ENCODE results near the gene CIAO1.

Gene CIAO1

GRCh38 chr2:96318723-96319122, 52.7 kb downstream of the CIAO1 start:
- DNase-seq (ENCODE audit: extremely low read depth, low read depth) = no peak
- TF ChIP-seq, protein P1, sequence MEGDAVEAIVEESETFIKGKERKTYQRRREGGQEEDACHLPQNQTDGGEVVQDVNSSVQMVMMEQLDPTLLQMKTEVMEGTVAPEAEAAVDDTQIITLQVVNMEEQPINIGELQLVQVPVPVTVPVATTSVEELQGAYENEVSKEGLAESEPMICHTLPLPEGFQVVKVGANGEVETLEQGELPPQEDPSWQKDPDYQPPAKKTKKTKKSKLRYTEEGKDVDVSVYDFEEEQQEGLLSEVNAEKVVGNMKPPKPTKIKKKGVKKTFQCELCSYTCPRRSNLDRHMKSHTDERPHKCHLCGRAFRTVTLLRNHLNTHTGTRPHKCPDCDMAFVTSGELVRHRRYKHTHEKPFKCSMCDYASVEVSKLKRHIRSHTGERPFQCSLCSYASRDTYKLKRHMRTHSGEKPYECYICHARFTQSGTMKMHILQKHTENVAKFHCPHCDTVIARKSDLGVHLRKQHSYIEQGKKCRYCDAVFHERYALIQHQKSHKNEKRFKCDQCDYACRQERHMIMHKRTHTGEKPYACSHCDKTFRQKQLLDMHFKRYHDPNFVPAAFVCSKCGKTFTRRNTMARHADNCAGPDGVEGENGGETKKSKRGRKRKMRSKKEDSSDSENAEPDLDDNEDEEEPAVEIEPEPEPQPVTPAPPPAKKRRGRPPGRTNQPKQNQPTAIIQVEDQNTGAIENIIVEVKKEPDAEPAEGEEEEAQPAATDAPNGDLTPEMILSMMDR (IDR thresholded peaks at IDR 0.05; ENCODE audit: low read depth, low read length) = no peak

GRCh38 chr2:96319396-96319795, 53.4 kb downstream of the CIAO1 start:
- TF ChIP-seq, protein P1 (IDR thresholded peaks at IDR 0.05; ENCODE audit: low read depth, low read length) = no peak
- no peak for DNase-seq (ENCODE audit: extremely low read depth, low read depth)

DNA sequence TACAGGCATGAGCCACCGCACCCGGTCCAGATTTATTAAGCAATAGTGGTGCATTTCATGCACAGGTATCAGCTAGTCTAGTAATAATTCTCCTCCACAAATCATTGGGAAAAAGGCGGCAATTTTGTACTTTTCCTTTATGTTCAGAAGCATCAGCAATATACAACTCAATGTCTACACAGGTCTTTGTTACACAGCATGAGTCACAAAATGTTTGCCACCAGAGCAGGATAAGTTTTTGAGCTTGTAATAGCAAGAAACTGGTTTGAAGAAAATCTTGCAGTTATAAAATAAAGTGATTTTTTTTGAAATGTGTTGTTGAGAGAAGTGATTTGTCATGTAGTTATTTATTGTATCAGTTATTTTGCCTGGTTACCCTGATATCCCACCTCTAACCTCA, 54.3 kb downstream of the CIAO1 start:
- TF ChIP-seq, protein P1 (IDR thresholded peaks at IDR 0.05; ENCODE audit: low read depth, low read length) = no peak
- DNase-seq (ENCODE audit: extremely low read depth, low read depth) = no peak

GRCh38 chr2:96320728-96321622, 55.0 kb downstream of the CIAO1 start:
- DNase-seq (ENCODE audit: extremely low read depth, low read depth) = no peak
- TF ChIP-seq, protein P1 (IDR thresholded peaks at IDR 0.05; ENCODE audit: low read depth, low read length) = no peak

Data from AG09319 (cell line).